DND-41 (cell line): ENCODE measurements around the gene ASB8.

Experiments
- ATAC-seq: fragments of 200-7000 bp; cut with Tn5 transposase; 3 replicates; pipeline ENCODE4 v1.9.1; 2021; ENCODE audit warnings: low read depth; ENCODE audit not compliant: insufficient read depth
- DNase-seq: peaks from one replicate; pipeline ENCODE4 v3.0.0-alpha.2; 2020
- H2AFZ ChIP-seq: 2 replicates; pipeline ENCODE4 v1.6.0; 2012; ENCODE audit warnings: low read depth, low read length
- H3K27ac ChIP-seq: 2 replicates; pipeline ENCODE4 v1.5.1; 2012; ENCODE audit warnings: low read length, inconsistent platforms
- H3K27me3 ChIP-seq: fragments of 200-600 bp; sonication (generic); 2 replicates; pipeline ENCODE4 v1.6.0; 2012; ENCODE audit warnings: low read length, mild to moderate bottlenecking, inconsistent platforms; ENCODE audit not compliant: insufficient read depth, poor library complexity
- H3K36me3 ChIP-seq: 2 replicates; pipeline ENCODE4 v1.5.1; 2012; ENCODE audit warnings: low read length, inconsistent platforms; ENCODE audit not compliant: insufficient read depth
- H3K4me1 ChIP-seq: 2 replicates; pipeline ENCODE4 v1.5.1; 2012; ENCODE audit warnings: mild to moderate bottlenecking, low read length; ENCODE audit not compliant: insufficient read depth
- H3K4me2 ChIP-seq: 2 replicates; pipeline ENCODE4 v1.6.0; 2012; ENCODE audit warnings: mild to moderate bottlenecking, moderate library complexity, low read length, inconsistent platforms; ENCODE audit not compliant: insufficient read depth
- H3K4me3 ChIP-seq, 2 experiments: fragments of 200-600 bp in 1 of 2; shearing (Covaris generic) in 1 of 2; 2 replicates each; pipeline ENCODE4 v1.5.1; 2012 to 2016; ENCODE audit warnings: inconsistent platforms in 2 of 2, low read length in 2 of 2, mild to moderate bottlenecking in 2 of 2, low read depth in 1 of 2, moderate library complexity in 1 of 2
- H3K79me2 ChIP-seq: 2 replicates; pipeline ENCODE4 v1.6.0; 2012; ENCODE audit warnings: low read length, inconsistent platforms; ENCODE audit not compliant: insufficient read depth
- H3K9ac ChIP-seq: 2 replicates; pipeline ENCODE4 v1.6.0; 2012; ENCODE audit warnings: low read depth, mild to moderate bottlenecking, inconsistent platforms, low read length, moderate library complexity
- H3K9me3 ChIP-seq: 2 replicates; pipeline ENCODE4 v1.5.1; 2012; ENCODE audit warnings: low read length, moderate library complexity, mild to moderate bottlenecking, inconsistent platforms; ENCODE audit not compliant: insufficient read depth, severe bottlenecking
- H4K20me1 ChIP-seq: 2 replicates; pipeline ENCODE4 v1.6.0; 2012; ENCODE audit warnings: low read length; ENCODE audit not compliant: insufficient read depth
- EZH2 ChIP-seq: IDR thresholded peaks from 3 replicates; pipeline ENCODE4 v1.6.1; 2012; ENCODE audit warnings: borderline replicate concordance, low read depth, mild to moderate bottlenecking, moderate library complexity, low read length, inconsistent platforms; ENCODE audit not compliant: severe bottlenecking
- TF ChIP-seq, protein P1 (sequence below): IDR thresholded peaks from 2 replicates; pipeline ENCODE4 v1.5.1; 2012; ENCODE audit warnings: borderline replicate concordance, low read length, moderate library complexity, mild to moderate bottlenecking; ENCODE audit not compliant: poor library complexity, severe bottlenecking; ENCODE audit errors: extremely low read depth

Gene ASB8

DNA sequence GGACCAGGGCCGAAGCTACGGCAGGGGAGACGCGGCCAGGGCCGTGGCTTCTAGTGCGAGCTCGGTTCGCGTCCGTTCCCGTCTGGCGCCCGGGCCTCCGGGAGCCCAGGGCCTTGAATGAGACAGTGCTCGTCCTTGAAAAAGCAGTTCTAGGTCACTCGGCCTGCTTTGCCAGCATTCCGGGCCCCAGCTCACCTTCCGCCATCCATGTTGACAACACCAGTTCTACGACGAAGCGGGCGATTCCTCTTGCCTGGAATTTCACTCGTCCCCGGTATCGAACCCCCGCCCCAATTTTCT lies 41.3 kb upstream of the ASB8 start:
- H3K36me3 ChIP-seq, result no peaks in the 10 kb centered on the region
- no peaks in the 10 kb centered on the region for H3K79me2 ChIP-seq
- no peak for DNase-seq
- H3K4me2 ChIP-seq, result no peak overlapping the region
- H3K9me3 ChIP-seq, result no peaks in the 10 kb centered on the region
- no peak overlapping the region for H2AFZ ChIP-seq
- H3K9ac ChIP-seq, result no peak overlapping the region
- H4K20me1 ChIP-seq, result no peaks in the 10 kb centered on the region
- H3K27me3 ChIP-seq, result peaks cover 15% of the 10 kb centered on the region
- ATAC-seq, result no peak
- H3K4me1 ChIP-seq, result no peaks in the 10 kb centered on the region
- no peak overlapping the region for H3K27ac ChIP-seq
- no peak overlapping the region for H3K4me3 ChIP-seq
- no peak for TF ChIP-seq EZH2
- TF ChIP-seq, protein P1, sequence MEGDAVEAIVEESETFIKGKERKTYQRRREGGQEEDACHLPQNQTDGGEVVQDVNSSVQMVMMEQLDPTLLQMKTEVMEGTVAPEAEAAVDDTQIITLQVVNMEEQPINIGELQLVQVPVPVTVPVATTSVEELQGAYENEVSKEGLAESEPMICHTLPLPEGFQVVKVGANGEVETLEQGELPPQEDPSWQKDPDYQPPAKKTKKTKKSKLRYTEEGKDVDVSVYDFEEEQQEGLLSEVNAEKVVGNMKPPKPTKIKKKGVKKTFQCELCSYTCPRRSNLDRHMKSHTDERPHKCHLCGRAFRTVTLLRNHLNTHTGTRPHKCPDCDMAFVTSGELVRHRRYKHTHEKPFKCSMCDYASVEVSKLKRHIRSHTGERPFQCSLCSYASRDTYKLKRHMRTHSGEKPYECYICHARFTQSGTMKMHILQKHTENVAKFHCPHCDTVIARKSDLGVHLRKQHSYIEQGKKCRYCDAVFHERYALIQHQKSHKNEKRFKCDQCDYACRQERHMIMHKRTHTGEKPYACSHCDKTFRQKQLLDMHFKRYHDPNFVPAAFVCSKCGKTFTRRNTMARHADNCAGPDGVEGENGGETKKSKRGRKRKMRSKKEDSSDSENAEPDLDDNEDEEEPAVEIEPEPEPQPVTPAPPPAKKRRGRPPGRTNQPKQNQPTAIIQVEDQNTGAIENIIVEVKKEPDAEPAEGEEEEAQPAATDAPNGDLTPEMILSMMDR, result no peak

DNA sequence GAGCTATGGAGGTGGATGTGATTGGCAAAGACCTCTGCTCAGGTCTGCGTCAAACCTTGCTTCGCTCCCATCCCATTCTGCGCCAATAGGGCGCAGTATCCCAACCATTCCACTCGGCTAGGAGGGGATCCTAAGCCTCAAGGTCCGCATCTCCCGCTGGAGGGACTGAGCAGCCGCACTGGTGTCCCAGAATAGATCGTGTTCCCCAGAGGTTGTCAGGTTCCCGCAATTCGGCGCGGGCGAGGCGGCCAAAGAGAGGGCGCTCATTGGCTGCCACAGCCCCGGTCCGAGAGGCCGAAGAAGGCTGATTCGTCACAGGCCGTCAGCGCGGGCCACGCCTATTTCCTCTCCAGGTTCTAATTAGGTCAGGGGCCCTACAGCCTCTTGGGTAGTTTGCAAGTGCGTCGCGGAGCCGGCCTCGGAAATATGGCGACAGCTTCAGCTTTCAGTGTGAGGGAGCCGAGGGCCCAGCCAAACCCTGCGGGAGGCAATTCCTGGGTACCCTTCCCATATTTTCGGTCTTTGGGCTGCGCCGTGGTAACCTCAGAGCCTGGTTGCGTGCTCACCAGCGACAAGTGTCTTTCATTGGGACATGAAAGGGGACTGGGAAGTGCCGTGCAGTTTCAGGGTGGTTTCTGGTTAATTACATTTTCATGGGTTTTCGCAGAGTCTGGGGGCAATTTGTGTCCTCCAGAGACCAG lies 40.8 kb upstream of the ASB8 start:
- no peak overlapping the region for H3K4me3 ChIP-seq
- no peak for TF ChIP-seq EZH2
- TF ChIP-seq, protein P1, result no peak
- no peaks in the 10 kb centered on the region for H3K36me3 ChIP-seq
- no peaks in the 10 kb centered on the region for H3K79me2 ChIP-seq
- H3K9ac ChIP-seq, result no peak overlapping the region
- DNase-seq (no peak), ATAC-seq (no peak)
- H3K27ac ChIP-seq, result no peak overlapping the region
- no peak overlapping the region for H3K4me2 ChIP-seq
- no peaks in the 10 kb centered on the region for H4K20me1 ChIP-seq
- H2AFZ ChIP-seq, result no peak overlapping the region
- no peaks in the 10 kb centered on the region for H3K4me1 ChIP-seq
- H3K9me3 ChIP-seq, result no peaks in the 10 kb centered on the region
- H3K27me3 ChIP-seq, result peaks cover 18% of the 10 kb centered on the region

- Histone ChIP-seq H3K4me2 (no peak overlapping the region), H3K27me3 (peaks cover 14% of the 10 kb centered on the region), H3K27ac (no peak overlapping the region), H3K4me1 (no peaks in the 10 kb centered on the region), H3K9ac (no peak overlapping the region), H3K36me3 (no peaks in the 10 kb centered on the region), H4K20me1 (no peaks in the 10 kb centered on the region), H3K4me3 (no peak overlapping the region), H2AFZ (no peak overlapping the region), H3K9me3 (no peaks in the 10 kb centered on the region), H3K79me2 (no peaks in the 10 kb centered on the region)
- no peak for ATAC-seq
- no peak for DNase-seq
- TF ChIP-seq EZH2, result no peak
- TF ChIP-seq, protein P1, result peak; percentile 46
Observed at GRCh38 chr12:48197549-48197970, 40.2 kb upstream of the ASB8 start.

DNA sequence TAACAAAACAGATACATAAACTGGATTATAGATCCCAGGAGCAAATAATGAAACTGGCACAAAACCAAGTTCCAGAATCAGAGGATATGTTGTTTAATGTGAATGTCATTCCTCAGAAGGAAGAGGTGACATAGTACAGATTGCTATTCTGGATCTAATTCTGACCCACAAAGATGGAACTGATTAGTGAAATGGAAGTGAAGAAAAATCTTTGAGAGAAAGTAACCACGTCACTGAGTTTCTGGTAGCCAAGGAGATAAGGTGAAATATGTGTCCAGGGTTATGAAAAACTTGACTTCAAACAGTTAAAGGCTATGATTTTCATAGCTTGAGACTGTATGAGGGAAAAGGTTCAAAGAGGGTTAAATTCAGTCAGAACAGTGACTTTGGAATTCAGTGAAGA lies 37.5 kb upstream of the ASB8 start:
- peaks cover 9% of the 10 kb centered on the region for H3K27me3 ChIP-seq
- H3K4me1 ChIP-seq, result no peaks in the 10 kb centered on the region
- no peaks in the 10 kb centered on the region for H3K9me3 ChIP-seq
- H3K79me2 ChIP-seq, result no peaks in the 10 kb centered on the region
- no peak overlapping the region for H3K4me3 ChIP-seq
- DNase-seq, result no peak
- ATAC-seq, result no peak
- no peak for TF ChIP-seq EZH2
- TF ChIP-seq, protein P1, result no peak
- H4K20me1 ChIP-seq, result no peaks in the 10 kb centered on the region
- H2AFZ ChIP-seq, result no peak overlapping the region
- H3K36me3 ChIP-seq, result no peaks in the 10 kb centered on the region
- H3K4me2 ChIP-seq, result no peak overlapping the region
- no peak overlapping the region for H3K9ac ChIP-seq
- H3K27ac ChIP-seq, result no peak overlapping the region
